ENCODE measurements around the gene STIM2. TPM values are rescaled to one million over a fixed set of nuclear protein-coding genes. Genes with fewer than 3 reads are reported as not detected.
A peak's percentile ranks its signal among the peaks of the same experiment; 100 is the strongest.

Gene STIM2
- total and polyA plus RNA-seq, 4 experiments from 2014 or later: 23.8 to 91.7 (median 62.7) TPM

- Mint-ChIP-seq H3K4me1 (peaks cover 36 to 54% (median 44%) of the 10 kb centered on the region in 4 donors), H3K36me3 (peaks cover 7 to 10% of the 10 kb centered on the region in 2 donors), H3K4me3 (peak overlapping the region in 7 of 8 donors; percentile 1 to 77 (median 64)), H3K27ac (peak overlapping the region in 5 of 7 donors; percentile 25 to 77 (median 42)), H3K27me3 (no peaks in the 10 kb centered on the region), H3K9me3 (peaks cover 0 to 3% (median 0%) of the 10 kb centered on the region in 8 donors)
- CTCF ChIA-PET (ENCODE audit: partially characterized antibody): interaction anchor here (0.8 to 1.5 kb wide), 4 partner anchors 20 to 125 kb away, joined by 3 to 4 read pairs (median 4); partner anchors contain the start of gene STIM2
- Histone ChIP-seq H3K27me3 (ENCODE audit: insufficient read depth, low read length) (no peaks in the 10 kb centered on the region), H3K4me3 (ENCODE audit: low read length in 2 of 2) (no peak overlapping the region), H3K9me3 (ENCODE audit: control insufficient read depth in 1 of 2, low read length in 2 of 2) (no peaks in the 10 kb centered on the region), H3K27ac (ENCODE audit: low read depth, low read length) (no peak overlapping the region), H3K36me3 (ENCODE audit: insufficient read depth, low read length) (peaks cover 3% of the 10 kb centered on the region), H3K4me1 (ENCODE audit: insufficient read depth, low read length) (peaks cover 33% of the 10 kb centered on the region)
- peak; percentile 60 to 70 (median 65) for DNase-seq
- POLR2A ChIA-PET (ENCODE audit: partially characterized antibody): interaction anchor here (1.0 to 2.8 kb wide), 4 partner anchors 22 to 402 kb away, joined by 3 to 14 read pairs (median 6); partner anchors contain the start of genes STIM2 and TBC1D19
- intact Hi-C loops (cut with micrococcal nuclease): loop anchor here (5.0 kb wide), 1 partner anchor 124 kb away; the partner anchor contains the start of gene STIM2
Observed at GRCh38 chr4:26985873-26986272, 125.2 kb downstream of the STIM2 start.

- Histone ChIP-seq H3K27ac (ENCODE audit: low read depth, low read length) (no peak overlapping the region), H3K4me3 (ENCODE audit: low read length in 2 of 2) (no peak overlapping the region), H3K36me3 (ENCODE audit: insufficient read depth, low read length) (peaks cover 3% of the 10 kb centered on the region), H3K4me1 (ENCODE audit: insufficient read depth, low read length) (peaks cover 42% of the 10 kb centered on the region), H3K27me3 (ENCODE audit: insufficient read depth, low read length) (no peaks in the 10 kb centered on the region), H3K9me3 (ENCODE audit: control insufficient read depth in 1 of 2, low read length in 2 of 2) (no peaks in the 10 kb centered on the region)
- Mint-ChIP-seq H3K4me1 (peaks cover 37 to 55% (median 46%) of the 10 kb centered on the region in 4 donors), H3K4me3 (peak overlapping the region in 2 of 8 donors; percentile 36 to 46), H3K9me3 (peaks cover 0 to 7% (median 0%) of the 10 kb centered on the region in 8 donors), H3K27ac (peak overlapping the region in 3 of 7 donors; percentile 17 to 82 (median 26)), H3K27me3 (no peaks in the 10 kb centered on the region), H3K36me3 (peaks cover 8 to 10% of the 10 kb centered on the region in 2 donors)
- ChIA-PET CTCF (ENCODE audit: partially characterized antibody) (interaction anchor here (1.2 kb wide), 1 partner anchor 127 kb away, joined by 3 read pairs; the partner anchor contains the start of gene STIM2), POLR2A (ENCODE audit: partially characterized antibody) (interaction anchor here (2.8 kb wide), 1 partner anchor 126 kb away, joined by 14 read pairs; the partner anchor contains the start of gene STIM2)
- intact Hi-C loops (cut with micrococcal nuclease): loop anchor here (5.0 kb wide), 1 partner anchor 125 kb away; the partner anchor contains the start of gene STIM2
- no peak for DNase-seq
Observed at GRCh38 chr4:26987191-26987590, 126.5 kb downstream of the STIM2 start.

DNA sequence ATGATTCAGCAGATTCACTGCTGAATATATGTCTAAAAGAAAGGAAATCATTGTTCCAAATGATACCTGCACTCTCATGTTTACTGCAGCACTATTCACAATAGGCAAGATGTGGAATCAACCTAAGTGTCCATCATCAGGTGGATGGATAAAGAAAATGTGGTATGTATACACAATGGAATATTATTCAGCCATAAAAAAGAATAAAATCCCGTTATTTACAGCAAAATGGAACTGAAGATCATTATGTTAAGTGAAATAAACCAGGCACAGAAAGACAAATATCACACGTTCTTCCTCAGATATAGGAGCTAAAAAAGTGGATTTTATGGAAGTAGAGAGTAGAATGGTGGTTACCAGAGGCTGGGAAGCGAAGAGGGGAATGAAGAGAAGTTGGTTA lies 130.4 kb downstream of the STIM2 start:
- Mint-ChIP-seq H3K9me3 (peaks cover 0 to 7% (median 0%) of the 10 kb centered on the region in 8 donors), H3K27ac (peak overlapping the region in 3 of 7 donors; percentile 53 to 83 (median 67)), H3K36me3 (peaks cover 10 to 12% of the 10 kb centered on the region in 2 donors), H3K27me3 (no peaks in the 10 kb centered on the region), H3K4me1 (peaks cover 27 to 40% (median 33%) of the 10 kb centered on the region in 4 donors), H3K4me3 (no peak overlapping the region)
- ChIA-PET POLR2A (ENCODE audit: partially characterized antibody) (interaction anchor here (4.4 kb wide), 1 partner anchor 130 kb away, joined by 28 read pairs; the partner anchor contains the start of gene STIM2), CTCF (ENCODE audit: partially characterized antibody) (interaction anchor here (1.2 to 1.6 kb wide), 2 partner anchors 10 to 12 kb away, joined by 3 to 8 read pairs; no protein-coding TSS in a partner anchor)
- H3K27me3 ChIP-seq (ENCODE audit: insufficient read depth, low read length): no peaks in the 10 kb centered on the region
- H3K4me1 ChIP-seq (ENCODE audit: insufficient read depth, low read length): peaks cover 52% of the 10 kb centered on the region
- intact Hi-C loops (cut with micrococcal nuclease): no loop called here
- H3K9me3 ChIP-seq (ENCODE audit: control insufficient read depth in 1 of 2, low read length in 2 of 2): no peaks in the 10 kb centered on the region
- H3K36me3 ChIP-seq (ENCODE audit: insufficient read depth, low read length): peaks cover 3% of the 10 kb centered on the region
- no peak for DNase-seq
- H3K27ac ChIP-seq (ENCODE audit: low read depth, low read length): no peak overlapping the region
- H3K4me3 ChIP-seq (ENCODE audit: low read length in 2 of 2): no peak overlapping the region

DNA sequence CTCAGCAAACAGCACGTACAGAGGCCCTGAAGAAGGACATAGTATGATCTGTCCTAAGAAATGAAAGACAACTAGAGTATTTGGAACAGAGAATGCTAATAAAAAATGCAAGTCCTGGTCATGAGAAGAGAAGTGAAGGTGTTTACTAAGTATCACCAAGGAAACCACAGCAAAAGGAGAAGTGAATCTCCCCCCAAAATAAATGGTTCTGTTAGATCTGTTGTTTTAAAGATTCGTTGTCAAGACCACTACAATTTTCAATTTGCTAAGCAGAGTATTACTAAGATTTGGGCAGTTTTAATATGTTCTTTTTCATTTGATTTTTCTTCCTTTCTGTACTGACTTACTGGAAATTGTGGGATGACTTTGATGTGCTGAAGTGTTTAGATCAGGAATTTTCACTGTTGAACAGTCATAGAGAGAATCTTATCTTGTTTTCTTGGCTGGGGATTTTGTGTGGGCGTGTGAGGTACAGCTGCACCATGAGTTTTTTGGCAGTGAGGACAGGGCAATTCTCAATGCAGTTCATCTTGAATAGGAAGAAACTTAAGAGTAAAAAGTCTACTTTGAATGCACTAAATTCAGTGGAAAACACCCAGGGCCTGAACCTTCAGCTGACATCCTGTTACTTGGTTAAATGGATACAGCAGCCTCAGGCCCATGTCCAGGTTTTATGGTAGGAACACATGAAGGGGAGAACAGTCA lies 132.2 kb downstream of the STIM2 start:
- Histone ChIP-seq H3K4me3 (ENCODE audit: low read length in 2 of 2) (no peak overlapping the region), H3K4me1 (ENCODE audit: insufficient read depth, low read length) (peaks cover 36% of the 10 kb centered on the region), H3K27ac (ENCODE audit: low read depth, low read length) (no peak overlapping the region), H3K9me3 (ENCODE audit: control insufficient read depth in 1 of 2, low read length in 2 of 2) (no peaks in the 10 kb centered on the region), H3K27me3 (ENCODE audit: insufficient read depth, low read length) (no peaks in the 10 kb centered on the region), H3K36me3 (ENCODE audit: insufficient read depth, low read length) (peaks cover 3% of the 10 kb centered on the region)
- Mint-ChIP-seq H3K4me3 (no peak overlapping the region), H3K4me1 (peaks cover 16 to 36% (median 28%) of the 10 kb centered on the region in 4 donors), H3K36me3 (peaks cover 10 to 17% of the 10 kb centered on the region in 2 donors), H3K27ac (no peak overlapping the region), H3K27me3 (no peaks in the 10 kb centered on the region), H3K9me3 (peaks cover 0 to 7% (median 0%) of the 10 kb centered on the region in 8 donors)
- no peak for DNase-seq
- POLR2A ChIA-PET (ENCODE audit: partially characterized antibody): interaction anchor here (1.0 to 4.4 kb wide), 4 partner anchors 10 to 132 kb away, joined by 3 to 28 read pairs (median 6); partner anchors contain the start of gene STIM2
- intact Hi-C loops (cut with micrococcal nuclease): no loop called here
- CTCF ChIA-PET (ENCODE audit: partially characterized antibody): no interaction called here

GRCh38 chr4:26993539-26993938 lies 132.9 kb downstream of the STIM2 start:
- H3K27ac Mint-ChIP-seq: no peak overlapping the region
- H3K4me1 Mint-ChIP-seq: peaks cover 10 to 29% (median 24%) of the 10 kb centered on the region in 4 donors
- Histone ChIP-seq H3K27ac (ENCODE audit: low read depth, low read length) (no peak overlapping the region), H3K4me3 (ENCODE audit: low read length in 2 of 2) (no peak overlapping the region), H3K9me3 (ENCODE audit: control insufficient read depth in 1 of 2, low read length in 2 of 2) (no peaks in the 10 kb centered on the region), H3K36me3 (ENCODE audit: insufficient read depth, low read length) (peaks cover 3% of the 10 kb centered on the region), H3K27me3 (ENCODE audit: insufficient read depth, low read length) (no peaks in the 10 kb centered on the region), H3K4me1 (ENCODE audit: insufficient read depth, low read length) (peaks cover 36% of the 10 kb centered on the region)
- peaks cover 0 to 7% (median 0%) of the 10 kb centered on the region in 8 donors for H3K9me3 Mint-ChIP-seq
- intact Hi-C loops (cut with micrococcal nuclease): no loop called here
- peaks cover 6 to 12% of the 10 kb centered on the region in 2 donors for H3K36me3 Mint-ChIP-seq
- DNase-seq: no peak
- ChIA-PET POLR2A (ENCODE audit: partially characterized antibody) (interaction anchor here (1.4 to 4.4 kb wide), 3 partner anchors 9 to 132 kb away, joined by 4 to 28 read pairs (median 7); partner anchors contain the start of gene STIM2), CTCF (ENCODE audit: partially characterized antibody) (interaction anchor here (1.1 to 1.5 kb wide), 2 partner anchors 13 to 14 kb away, joined by 3 to 4 read pairs; no protein-coding TSS in a partner anchor)
- H3K27me3 Mint-ChIP-seq: no peaks in the 10 kb centered on the region
- H3K4me3 Mint-ChIP-seq: no peak overlapping the region

DNA sequence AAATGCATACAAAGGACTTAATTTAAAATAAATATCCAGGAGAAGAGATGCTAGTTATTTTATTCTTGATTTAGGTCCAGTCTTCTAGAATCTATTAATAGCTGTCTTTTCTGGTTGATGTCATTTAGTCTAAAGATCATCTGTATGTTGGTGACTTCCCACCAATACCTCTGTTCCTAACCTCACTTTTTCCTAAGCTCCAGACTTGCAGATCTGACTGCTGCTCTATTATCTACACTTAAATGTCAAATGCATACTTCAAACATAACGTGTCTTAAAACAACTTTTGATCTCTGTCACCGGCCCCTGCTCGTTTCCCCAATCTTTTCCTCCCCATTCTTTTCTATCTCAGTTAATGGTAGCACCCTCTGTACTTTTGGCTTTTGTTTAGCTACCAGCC lies 133.3 kb downstream of the STIM2 start:
- Histone ChIP-seq H3K4me3 (ENCODE audit: low read length in 2 of 2) (no peak overlapping the region), H3K4me1 (ENCODE audit: insufficient read depth, low read length) (peaks cover 36% of the 10 kb centered on the region), H3K36me3 (ENCODE audit: insufficient read depth, low read length) (peaks cover 3% of the 10 kb centered on the region), H3K27ac (ENCODE audit: low read depth, low read length) (no peak overlapping the region), H3K9me3 (ENCODE audit: control insufficient read depth in 1 of 2, low read length in 2 of 2) (no peaks in the 10 kb centered on the region), H3K27me3 (ENCODE audit: insufficient read depth, low read length) (no peaks in the 10 kb centered on the region)
- no peak overlapping the region for H3K27ac Mint-ChIP-seq
- H3K4me3 Mint-ChIP-seq: no peak overlapping the region
- intact Hi-C loops (cut with micrococcal nuclease): no loop called here
- POLR2A ChIA-PET (ENCODE audit: partially characterized antibody): interaction anchor here (1.7 to 4.4 kb wide), 2 partner anchors 9 to 133 kb away, joined by 7 to 28 read pairs; partner anchors contain the start of gene STIM2
- CTCF ChIA-PET (ENCODE audit: partially characterized antibody): interaction anchor here (1.1 to 1.5 kb wide), 2 partner anchors 12 to 14 kb away, joined by 3 to 4 read pairs; no protein-coding TSS in a partner anchor
- peaks cover 0 to 7% (median 0%) of the 10 kb centered on the region in 8 donors for H3K9me3 Mint-ChIP-seq
- no peaks in the 10 kb centered on the region for H3K27me3 Mint-ChIP-seq
- peaks cover 5 to 12% of the 10 kb centered on the region in 2 donors for H3K36me3 Mint-ChIP-seq
- H3K4me1 Mint-ChIP-seq: peaks cover 10 to 29% (median 24%) of the 10 kb centered on the region in 4 donors
- DNase-seq: no peak
